GM12878 (cell line): Measurements from ENCODE around the gene MRPL33.

Source experiments
- BRCA1 ChIP-seq: IDR thresholded peaks from 2 replicates; pipeline ENCODE4 v1.6.1; 2011; ENCODE audit warnings: low read depth, low read length, improper control_type of control experiment
- KDM1A ChIP-seq: fragments of 200-600 bp; sonication (generic); IDR thresholded peaks from 2 replicates; pipeline ENCODE4 v1.6.1; 2016; ENCODE audit warnings: borderline replicate concordance
- POLR2A ChIP-seq: IDR thresholded peaks from 2 replicates; pipeline ENCODE4 v1.6.1; 2011; ENCODE audit warnings: low read depth, mild to moderate bottlenecking, low read length
- RAD21 ChIP-seq: IDR thresholded peaks from 2 replicates; pipeline ENCODE4 v1.6.1; 2011; ENCODE audit warnings: mild to moderate bottlenecking, low read depth, low read length, moderate library complexity; ENCODE audit not compliant: insufficient read depth
- RCOR1 ChIP-seq: conservative IDR thresholded peaks from 2 replicates; pipeline ENCODE4 v1.6.1; 2012; ENCODE audit warnings: low read depth, low read length, improper control_type of control experiment
- RFX5 ChIP-seq: IDR thresholded peaks from 2 replicates; pipeline ENCODE4 v1.6.1; 2011; ENCODE audit warnings: low read depth, low read length, improper control_type of control experiment
- SUZ12 ChIP-seq: fragments of 200-600 bp; sonication (generic); IDR thresholded peaks from one replicate; pipeline ENCODE4 v1.6.1; 2018; ENCODE audit warnings: antibody characterized with exemption, mild to moderate bottlenecking; ENCODE audit not compliant: unreplicated experiment
- TAF1 ChIP-seq: IDR thresholded peaks from 2 replicates; pipeline ENCODE4 v1.6.1; 2011; ENCODE audit warnings: mild to moderate bottlenecking, low read depth, low read length, borderline replicate concordance
- ZNF622 ChIP-seq: fragments of 450-650 bp; IDR thresholded peaks from 2 replicates; pipeline ENCODE4 v1.6.1; 2017; ENCODE audit warnings: mild to moderate bottlenecking, inconsistent platforms
- TF ChIP-seq, protein P1 (sequence below): IDR thresholded peaks from 2 replicates; pipeline ENCODE4 v1.6.1; 2011; ENCODE audit warnings: low read depth, low read length, improper control_type of control experiment, borderline replicate concordance
- TF ChIP-seq, protein P2 (sequence below): fragments of 450-650 bp; IDR thresholded peaks from 2 replicates; pipeline ENCODE4 v1.6.1; 2016; ENCODE audit warnings: mild to moderate bottlenecking
- TF ChIP-seq, protein P3 (sequence below): IDR thresholded peaks from 2 replicates; pipeline ENCODE4 v1.6.1; 2012; ENCODE audit warnings: low read depth, low read length, improper control_type of control experiment
- TF ChIP-seq, protein P4 (sequence below), 3 experiments: IDR thresholded peaks in 2 of 3; conservative IDR thresholded peaks in 1 of 3; 2 replicates each; pipeline ENCODE4 v1.5.1; 2011; ENCODE audit warnings: low read depth in 3 of 3, low read length in 3 of 3, mild to moderate bottlenecking in 3 of 3, control low read depth in 2 of 3, moderate library complexity in 2 of 3, inconsistent platforms in 1 of 3, mixed read lengths in 1 of 3; ENCODE audit not compliant: control insufficient read depth in 2 of 3, insufficient read depth in 1 of 3; ENCODE audit errors: extremely low read depth in 1 of 3

DNA sequence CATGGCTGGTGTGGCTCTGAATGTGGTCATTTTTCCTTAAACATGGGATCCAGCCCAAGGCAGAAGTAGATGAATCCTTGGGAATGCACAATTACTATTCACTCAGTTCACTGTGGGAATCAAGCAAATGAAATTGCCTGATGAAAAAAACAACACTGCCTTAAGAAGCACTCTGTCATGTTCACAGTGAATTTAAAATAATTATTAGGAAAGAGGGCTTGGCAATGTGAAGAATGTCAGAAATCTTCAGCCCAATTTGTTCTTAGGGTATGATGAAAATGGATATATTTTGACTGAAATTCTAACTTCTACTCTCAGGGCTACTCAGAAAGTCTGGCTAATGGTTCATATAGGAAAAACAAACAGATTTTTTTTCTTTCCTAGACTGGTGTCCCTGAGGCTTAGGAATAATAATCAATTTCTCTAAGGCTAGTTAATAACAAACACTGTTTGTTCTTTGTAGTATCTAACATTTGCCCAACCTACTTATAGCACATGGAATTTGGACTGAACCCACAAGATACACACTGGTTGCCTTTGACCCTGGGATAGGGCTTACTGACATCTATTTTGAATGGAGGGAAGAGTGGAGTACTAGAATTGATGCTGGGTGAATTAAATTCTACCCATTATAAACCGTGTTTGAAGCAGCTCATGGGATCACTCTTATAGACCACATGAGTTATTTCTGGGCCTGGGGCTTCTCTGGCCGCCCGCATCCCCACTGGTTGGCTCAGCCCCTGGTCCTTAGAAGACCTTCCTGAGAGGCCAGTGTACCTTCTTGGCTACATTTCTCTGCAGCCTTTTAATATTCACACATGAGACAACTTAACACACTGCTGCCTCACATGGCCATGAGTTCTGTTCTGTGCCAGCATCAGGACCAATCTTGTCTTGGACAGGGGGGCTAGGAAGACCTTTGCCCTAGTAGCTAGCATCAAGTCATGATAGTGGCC, 8.3 kb upstream of the MRPL33 start:
- no peak for TF ChIP-seq TAF1
- no peak for TF ChIP-seq KDM1A
- TF ChIP-seq, protein P1, sequence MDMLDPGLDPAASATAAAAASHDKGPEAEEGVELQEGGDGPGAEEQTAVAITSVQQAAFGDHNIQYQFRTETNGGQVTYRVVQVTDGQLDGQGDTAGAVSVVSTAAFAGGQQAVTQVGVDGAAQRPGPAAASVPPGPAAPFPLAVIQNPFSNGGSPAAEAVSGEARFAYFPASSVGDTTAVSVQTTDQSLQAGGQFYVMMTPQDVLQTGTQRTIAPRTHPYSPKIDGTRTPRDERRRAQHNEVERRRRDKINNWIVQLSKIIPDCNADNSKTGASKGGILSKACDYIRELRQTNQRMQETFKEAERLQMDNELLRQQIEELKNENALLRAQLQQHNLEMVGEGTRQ = no peak
- TF ChIP-seq, protein P2, sequence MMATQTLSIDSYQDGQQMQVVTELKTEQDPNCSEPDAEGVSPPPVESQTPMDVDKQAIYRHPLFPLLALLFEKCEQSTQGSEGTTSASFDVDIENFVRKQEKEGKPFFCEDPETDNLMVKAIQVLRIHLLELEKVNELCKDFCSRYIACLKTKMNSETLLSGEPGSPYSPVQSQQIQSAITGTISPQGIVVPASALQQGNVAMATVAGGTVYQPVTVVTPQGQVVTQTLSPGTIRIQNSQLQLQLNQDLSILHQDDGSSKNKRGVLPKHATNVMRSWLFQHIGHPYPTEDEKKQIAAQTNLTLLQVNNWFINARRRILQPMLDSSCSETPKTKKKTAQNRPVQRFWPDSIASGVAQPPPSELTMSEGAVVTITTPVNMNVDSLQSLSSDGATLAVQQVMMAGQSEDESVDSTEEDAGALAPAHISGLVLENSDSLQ = no peak
- TF ChIP-seq RAD21 = no peak
- TF ChIP-seq, protein P3, sequence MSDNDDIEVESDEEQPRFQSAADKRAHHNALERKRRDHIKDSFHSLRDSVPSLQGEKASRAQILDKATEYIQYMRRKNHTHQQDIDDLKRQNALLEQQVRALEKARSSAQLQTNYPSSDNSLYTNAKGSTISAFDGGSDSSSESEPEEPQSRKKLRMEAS = no peak
- TF ChIP-seq, protein P4, sequence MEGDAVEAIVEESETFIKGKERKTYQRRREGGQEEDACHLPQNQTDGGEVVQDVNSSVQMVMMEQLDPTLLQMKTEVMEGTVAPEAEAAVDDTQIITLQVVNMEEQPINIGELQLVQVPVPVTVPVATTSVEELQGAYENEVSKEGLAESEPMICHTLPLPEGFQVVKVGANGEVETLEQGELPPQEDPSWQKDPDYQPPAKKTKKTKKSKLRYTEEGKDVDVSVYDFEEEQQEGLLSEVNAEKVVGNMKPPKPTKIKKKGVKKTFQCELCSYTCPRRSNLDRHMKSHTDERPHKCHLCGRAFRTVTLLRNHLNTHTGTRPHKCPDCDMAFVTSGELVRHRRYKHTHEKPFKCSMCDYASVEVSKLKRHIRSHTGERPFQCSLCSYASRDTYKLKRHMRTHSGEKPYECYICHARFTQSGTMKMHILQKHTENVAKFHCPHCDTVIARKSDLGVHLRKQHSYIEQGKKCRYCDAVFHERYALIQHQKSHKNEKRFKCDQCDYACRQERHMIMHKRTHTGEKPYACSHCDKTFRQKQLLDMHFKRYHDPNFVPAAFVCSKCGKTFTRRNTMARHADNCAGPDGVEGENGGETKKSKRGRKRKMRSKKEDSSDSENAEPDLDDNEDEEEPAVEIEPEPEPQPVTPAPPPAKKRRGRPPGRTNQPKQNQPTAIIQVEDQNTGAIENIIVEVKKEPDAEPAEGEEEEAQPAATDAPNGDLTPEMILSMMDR (IDR thresholded peaks at IDR 0.05 in 2 of 3, conservative IDR thresholded peaks at IDR 0.05 in 1 of 3; ENCODE audit: control insufficient read depth in 2 of 3, extremely low read depth in 1 of 3, insufficient read depth in 1 of 3, low read depth in 3 of 3, low read length in 3 of 3) = no peak
- TF ChIP-seq BRCA1 = no peak
- TF ChIP-seq ZNF622 = no peak
- TF ChIP-seq SUZ12 = no peak
- TF ChIP-seq RCOR1 = no peak
- no peak for TF ChIP-seq POLR2A
- no peak for TF ChIP-seq RFX5
